Endothelial cell of umbilical vein (primary cell): ENCODE measurements around the gene KIF26B.

Experiments
- CTCF ChIP-seq, 2 donors: IDR thresholded peaks; 1 replicate in 1 of 2; 2 replicates in 1 of 2; pipeline ENCODE4 v1.5.1; 2011; ENCODE audit warnings: low read length in 2 of 2, mild to moderate bottlenecking in 2 of 2, moderate library complexity in 2 of 2, control low read depth in 1 of 2, inconsistent platforms in 1 of 2, low read depth in 1 of 2; ENCODE audit not compliant: insufficient read depth in 1 of 2; ENCODE audit errors: extremely low read depth in 1 of 2
- EZH2 ChIP-seq: IDR thresholded peaks from 2 replicates; pipeline ENCODE4 v1.6.1; 2012; ENCODE audit warnings: borderline replicate concordance, low read depth, mild to moderate bottlenecking, moderate library complexity, low read length, inconsistent platforms; ENCODE audit not compliant: severe bottlenecking
- FOS ChIP-seq: IDR thresholded peaks from 2 replicates; pipeline ENCODE4 v1.6.1; 2011; ENCODE audit warnings: mild to moderate bottlenecking, low read length, moderate library complexity, borderline replicate concordance; ENCODE audit not compliant: insufficient read depth
- GATA2 ChIP-seq: IDR thresholded peaks from 2 replicates; pipeline ENCODE4 v1.7.0; 2011; ENCODE audit warnings: low read depth, mild to moderate bottlenecking, moderate library complexity, mixed read lengths, low read length; ENCODE audit not compliant: insufficient read length, insufficient read depth
- JUN ChIP-seq: IDR thresholded peaks from 2 replicates; pipeline ENCODE4 v1.6.1; 2011; ENCODE audit warnings: borderline replicate concordance, low read depth; ENCODE audit not compliant: insufficient read length, insufficient read depth
- MAX ChIP-seq: IDR thresholded peaks from 2 replicates; pipeline ENCODE4 v1.6.1; 2011; ENCODE audit not compliant: insufficient read depth, insufficient read length
- POLR2A ChIP-seq: IDR thresholded peaks from 2 replicates; pipeline ENCODE4 v1.6.1; 2012; ENCODE audit warnings: low read depth, mild to moderate bottlenecking, control low read depth, low read length
- POLR2AphosphoS5 ChIP-seq: IDR thresholded peaks from 2 replicates; pipeline ENCODE4 v1.6.1; 2012; ENCODE audit warnings: low read depth, mild to moderate bottlenecking, control low read depth, low read length, moderate library complexity; ENCODE audit not compliant: insufficient read depth

- no peak for TF ChIP-seq POLR2A
- no peak for TF ChIP-seq FOS
- TF ChIP-seq CTCF (IDR thresholded peaks at IDR 0.05; ENCODE audit: extremely low read depth in 1 of 2, insufficient read depth in 1 of 2, low read depth in 1 of 2, low read length in 2 of 2): no peak
- TF ChIP-seq GATA2: no peak
- no peak for TF ChIP-seq EZH2
- no peak for TF ChIP-seq MAX
- no peak for TF ChIP-seq POLR2AphosphoS5
- no peak for TF ChIP-seq JUN
These were observed 215.5 kb downstream of the KIF26B start for GRCh38 chr1:245370175-245370825.
